Natural killer cell (primary cell): ENCODE data around the gene FGF4. TPM values are rescaled to one million over a fixed set of nuclear protein-coding genes. Genes with fewer than 3 reads are reported as not detected.

ENCODE experiments used
- ATAC-seq, 3 donors: fragments of 150-1000 bp in 2 of 3; fragments of 200-7000 bp in 1 of 3; cut with Tn5 transposase; 1 replicate in 1 of 3; 2 replicates in 2 of 3; pipeline ENCODE4 v1.10.0; 2021; ENCODE audit warnings: mild to moderate bottlenecking in 2 of 3, moderate library complexity in 2 of 3
- DNase-seq, 2 donors: peaks; one replicate each; pipeline versions ENCODE4 v3.0.0 to v3.0.0-alpha.2; 2013 to 2021; ENCODE audit warnings: mixed read lengths in 1 of 2
- H3K27ac ChIP-seq: one replicate; pipeline ENCODE4 v1.5.1; 2013; ENCODE audit warnings: mild to moderate bottlenecking, low read length
- H3K27me3 ChIP-seq: one replicate; pipeline ENCODE4 v1.6.1; 2013; ENCODE audit warnings: low read length; ENCODE audit not compliant: control insufficient read depth, insufficient read depth
- H3K36me3 ChIP-seq: one replicate; pipeline ENCODE4 v1.6.1; 2013; ENCODE audit warnings: low read length; ENCODE audit not compliant: control insufficient read depth, insufficient read depth
- H3K4me1 ChIP-seq: one replicate; pipeline ENCODE4 v1.6.1; 2013; ENCODE audit warnings: low read length; ENCODE audit not compliant: control insufficient read depth, insufficient read depth
- H3K4me3 ChIP-seq: one replicate; pipeline ENCODE4 v1.5.1; 2013; ENCODE audit warnings: low read length
- H3K9me3 ChIP-seq: one replicate; pipeline ENCODE4 v1.6.1; 2013; ENCODE audit warnings: low read length; ENCODE audit not compliant: control insufficient read depth, insufficient read depth
- H3K27ac Mint-ChIP-seq, 2 donors: one replicate each; pipeline ENCODE4 v1.8.0; 2022; ENCODE audit warnings: mild to moderate bottlenecking in 2 of 2, mixed read lengths in 2 of 2, moderate library complexity in 1 of 2
- H3K27me3 Mint-ChIP-seq, 2 donors: one replicate each; pipeline ENCODE4 v1.8.0; 2022; ENCODE audit warnings: low read depth in 2 of 2, mixed read lengths in 2 of 2
- H3K36me3 Mint-ChIP-seq: one replicate; pipeline ENCODE4 v1.8.0; 2022; ENCODE audit warnings: mixed read lengths
- H3K4me1 Mint-ChIP-seq, 2 donors: one replicate each; pipeline ENCODE4 v1.8.0; 2022; ENCODE audit warnings: mixed read lengths in 2 of 2
- H3K4me3 Mint-ChIP-seq: one replicate; pipeline ENCODE4 v1.8.0; 2022; ENCODE audit warnings: mild to moderate bottlenecking, moderate library complexity, mixed read lengths
- H3K9me3 Mint-ChIP-seq, 2 donors: one replicate each; pipeline ENCODE4 v1.8.0; 2022; ENCODE audit warnings: mixed read lengths in 2 of 2
- WGBS: methylation state at CpG from one replicate; pipeline ENCODE4 v1.1.7; 2013; ENCODE audit warnings: missing lambda C conversion rate; ENCODE audit not compliant: insufficient coverage; 5-methylcytosine and 5-hydroxymethylcytosine counted together
- intact Hi-C: fragments of 100-400 bp; cut with micrococcal nuclease; formaldehyde crosslinking; loops from one replicate; pipeline ENCODE4 v1.14.2; 2022
- total RNA-seq, 4 donors: library from RNA; stranded (reverse); fragments of 120-200 nt in 1 of 4; gene quantifications; one replicate each; pipeline versions ENCODE4 v1.2.3 to v1.2.4, GENCODE V29; 2013 to 2022
- TF ChIP-seq, protein P1 (sequence below): fragments of 200-600 bp; IDR thresholded peaks from one replicate; pipeline ENCODE4 v1.8.0; 2022; ENCODE audit warnings: antibody characterized with exemption

Gene FGF4
- total RNA-seq, 3 donors from 2014 or later (not counting 1 experiment from before 2014, with no cell fraction given) = not detected

DNA sequence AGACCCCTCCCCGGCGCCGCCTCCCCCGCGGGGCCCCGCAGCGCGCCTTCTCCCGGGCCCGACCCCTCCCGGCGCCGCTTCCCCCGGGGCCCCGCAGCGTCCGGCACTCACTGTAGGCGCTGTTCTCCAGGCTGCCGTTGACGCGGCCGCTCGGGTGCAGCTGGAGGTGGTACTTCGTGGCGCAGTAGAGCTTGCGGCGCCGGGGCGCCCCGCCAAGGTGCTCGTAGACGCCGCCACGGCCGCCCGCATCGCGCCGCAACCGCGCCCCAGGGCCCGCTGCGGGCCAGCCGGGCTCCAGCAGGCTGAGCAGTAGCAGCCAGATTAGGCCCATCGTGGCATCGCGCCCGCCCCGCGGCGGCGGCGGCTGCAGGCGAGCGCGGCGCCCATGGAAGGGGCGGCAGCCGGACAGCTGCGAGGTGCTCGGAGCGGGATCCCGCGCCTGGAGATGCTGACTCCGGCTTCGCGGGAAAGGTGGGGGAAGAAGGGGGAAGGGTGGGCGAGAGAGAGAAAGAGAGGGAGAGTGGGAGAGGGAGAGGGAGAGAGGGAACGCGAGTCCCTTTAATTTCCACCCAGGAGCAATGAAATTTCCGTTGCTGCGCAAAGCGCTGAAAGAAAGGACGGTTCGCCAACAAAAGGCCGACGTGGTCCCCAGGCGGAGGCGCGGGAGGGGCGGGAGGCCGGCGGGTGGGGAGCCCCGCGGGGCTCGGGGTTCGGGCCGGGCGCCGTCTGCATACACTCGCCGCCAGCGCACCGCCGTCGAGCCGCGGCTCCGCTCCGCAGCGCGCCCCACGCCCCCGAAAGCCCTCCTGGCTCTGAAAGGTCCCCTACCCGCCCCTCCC lies 43.7 kb upstream of the FGF4 start, which contains the start of gene FGF3:
FGF3 (minus strand) TSS at position 814 of the 839 bp plus-strand sequence; CDS start at position 331, 483 bp downstream.
- Mint-ChIP-seq H3K27me3 (peaks cover 30 to 32% of the 10 kb centered on the region in 2 donors), H3K4me1 (peaks cover 0 to 6% of the 10 kb centered on the region in 2 donors), H3K27ac (no peak within 1 kb of the TSS), H3K4me3 (no peak within 1 kb of the TSS), H3K9me3 (no peaks in the 10 kb centered on the region), H3K36me3 (no peaks in the 10 kb centered on the region)
- intact Hi-C loops = no loop called here
- H3K4me3 ChIP-seq = no peak within 1 kb of the TSS
- ATAC-seq (no peak), DNase-seq (no peak)
- no peaks in the 10 kb centered on the region for H3K9me3 ChIP-seq
- TF ChIP-seq, protein P1, sequence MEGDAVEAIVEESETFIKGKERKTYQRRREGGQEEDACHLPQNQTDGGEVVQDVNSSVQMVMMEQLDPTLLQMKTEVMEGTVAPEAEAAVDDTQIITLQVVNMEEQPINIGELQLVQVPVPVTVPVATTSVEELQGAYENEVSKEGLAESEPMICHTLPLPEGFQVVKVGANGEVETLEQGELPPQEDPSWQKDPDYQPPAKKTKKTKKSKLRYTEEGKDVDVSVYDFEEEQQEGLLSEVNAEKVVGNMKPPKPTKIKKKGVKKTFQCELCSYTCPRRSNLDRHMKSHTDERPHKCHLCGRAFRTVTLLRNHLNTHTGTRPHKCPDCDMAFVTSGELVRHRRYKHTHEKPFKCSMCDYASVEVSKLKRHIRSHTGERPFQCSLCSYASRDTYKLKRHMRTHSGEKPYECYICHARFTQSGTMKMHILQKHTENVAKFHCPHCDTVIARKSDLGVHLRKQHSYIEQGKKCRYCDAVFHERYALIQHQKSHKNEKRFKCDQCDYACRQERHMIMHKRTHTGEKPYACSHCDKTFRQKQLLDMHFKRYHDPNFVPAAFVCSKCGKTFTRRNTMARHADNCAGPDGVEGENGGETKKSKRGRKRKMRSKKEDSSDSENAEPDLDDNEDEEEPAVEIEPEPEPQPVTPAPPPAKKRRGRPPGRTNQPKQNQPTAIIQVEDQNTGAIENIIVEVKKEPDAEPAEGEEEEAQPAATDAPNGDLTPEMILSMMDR = no peak
- H3K27ac ChIP-seq = no peak within 1 kb of the TSS
- WGBS = 6% methylated on average over 104 of the region's 105 CpGs
- no peaks in the 10 kb centered on the region for H3K36me3 ChIP-seq
- peaks cover 8% of the 10 kb centered on the region for H3K27me3 ChIP-seq
- H3K4me1 ChIP-seq = peaks cover 2% of the 10 kb centered on the region

DNA sequence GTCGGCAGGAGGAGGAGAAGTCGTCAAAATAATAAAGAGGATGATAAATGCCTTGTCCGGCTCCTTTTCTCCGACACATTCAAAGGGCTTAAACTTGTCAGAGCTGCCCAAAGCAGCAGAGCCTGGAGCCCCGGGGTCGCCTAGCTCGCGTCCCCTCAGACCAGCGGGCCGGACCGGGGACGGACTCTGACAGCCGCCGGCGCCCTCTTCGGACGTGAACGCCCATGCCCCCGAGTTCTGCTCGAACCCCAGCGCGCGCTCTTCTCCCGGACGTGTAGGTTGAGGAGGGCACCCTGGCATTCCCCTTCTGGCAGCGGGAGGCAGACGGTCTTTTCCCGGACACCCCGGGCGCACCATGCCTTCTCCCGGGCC lies 43.1 kb upstream of the FGF4 start:
- TF ChIP-seq, protein P1 = no peak
- Mint-ChIP-seq H3K9me3 (no peaks in the 10 kb centered on the region), H3K27me3 (peaks cover 29 to 32% of the 10 kb centered on the region in 2 donors), H3K4me1 (peaks cover 0 to 6% of the 10 kb centered on the region in 2 donors), H3K27ac (no peak overlapping the region), H3K36me3 (no peaks in the 10 kb centered on the region), H3K4me3 (no peak overlapping the region)
- H3K9me3 ChIP-seq = no peaks in the 10 kb centered on the region
- ATAC-seq (no peak), DNase-seq (no peak)
- peaks cover 8% of the 10 kb centered on the region for H3K27me3 ChIP-seq
- H3K27ac ChIP-seq = no peak overlapping the region
- WGBS = 2% methylated on average over 31 of the region's 31 CpGs
- H3K4me1 ChIP-seq = peaks cover 2% of the 10 kb centered on the region
- H3K4me3 ChIP-seq = no peak overlapping the region
- H3K36me3 ChIP-seq = no peaks in the 10 kb centered on the region
- intact Hi-C loops = no loop called here

DNA sequence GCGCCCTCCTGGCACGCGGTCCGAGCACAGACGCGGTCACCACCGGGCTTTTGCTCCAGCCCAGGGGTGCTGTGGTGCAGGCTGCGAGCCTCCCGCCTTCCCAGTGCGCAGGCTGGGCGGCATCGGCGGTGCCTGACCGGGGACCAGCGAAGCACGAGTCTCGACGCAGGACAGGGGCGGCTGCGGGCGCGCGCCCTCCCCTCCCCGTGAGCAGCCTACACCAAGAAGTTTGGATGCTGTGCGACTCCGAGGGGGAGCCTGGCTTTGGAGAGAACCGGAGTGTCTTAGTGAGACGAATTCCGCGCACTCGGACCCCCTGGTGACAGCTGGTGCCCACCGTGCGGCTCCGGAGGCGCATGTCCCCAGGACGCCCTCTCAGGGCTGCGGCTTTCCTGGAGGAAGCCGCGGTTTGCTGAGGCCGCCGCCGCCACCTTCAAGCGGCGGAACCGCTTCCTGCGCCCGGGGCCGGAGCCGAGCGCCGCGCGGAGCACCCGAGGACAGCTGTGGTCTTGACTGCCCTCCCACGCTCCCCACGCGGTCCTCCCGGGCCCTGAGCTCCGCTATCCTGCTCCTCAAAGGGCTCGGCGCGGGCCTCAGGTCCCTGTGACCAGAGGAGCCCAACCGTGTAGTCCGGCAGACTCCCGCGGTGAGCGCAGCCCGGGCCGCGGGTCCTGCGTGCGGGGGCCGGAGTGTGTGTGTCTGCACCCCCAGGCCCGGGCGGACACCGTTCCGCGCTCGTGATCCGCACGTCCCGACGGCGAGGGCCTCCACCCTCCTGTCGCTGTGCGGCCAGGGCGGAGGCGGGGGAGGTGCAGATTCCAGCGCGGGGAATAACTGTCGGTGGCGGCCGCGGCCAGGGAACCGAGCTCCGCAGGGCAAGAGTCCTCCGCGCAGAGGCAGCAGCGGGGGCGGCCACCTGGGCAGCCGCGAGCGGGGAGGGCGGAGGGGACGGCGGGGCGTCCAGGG lies 42.4 kb upstream of the FGF4 start:
- peaks cover 28 to 32% of the 10 kb centered on the region in 2 donors for H3K27me3 Mint-ChIP-seq
- no peaks in the 10 kb centered on the region for H3K9me3 Mint-ChIP-seq
- Histone ChIP-seq H3K4me3 (no peak overlapping the region), H3K9me3 (no peaks in the 10 kb centered on the region), H3K4me1 (peaks cover 2% of the 10 kb centered on the region), H3K27me3 (peaks cover 8% of the 10 kb centered on the region), H3K27ac (no peak overlapping the region), H3K36me3 (no peaks in the 10 kb centered on the region)
- H3K4me1 Mint-ChIP-seq = peaks cover 0 to 6% of the 10 kb centered on the region in 2 donors
- peak in 1 of 3 donors; percentile 43 for ATAC-seq
- under 1% methylated on average over 107 of the region's 107 CpGs for WGBS
- H3K4me3 Mint-ChIP-seq = no peak overlapping the region
- TF ChIP-seq, protein P1 = no peak
- H3K27ac Mint-ChIP-seq = no peak overlapping the region
- intact Hi-C loops = no loop called here
- DNase-seq = no peak
- no peaks in the 10 kb centered on the region for H3K36me3 Mint-ChIP-seq
